Medulla oblongata (tissue), 1 donor: Measurements from ENCODE around the gene LEFTY1.

Experiments used
- DNase-seq: peaks from one replicate; pipeline ENCODE4 v3.0.0-alpha.2; 2015; ENCODE audit errors: extremely low spot score

Gene LEFTY1

GRCh38 chr1:225915538-225915991 is 26.6 kb upstream of the LEFTY1 start:
- DNase-seq = no peak

- DNase-seq = no peak
Measured at GRCh38 chr1:225914947-225915346, 26.0 kb upstream of the LEFTY1 start.

DNA sequence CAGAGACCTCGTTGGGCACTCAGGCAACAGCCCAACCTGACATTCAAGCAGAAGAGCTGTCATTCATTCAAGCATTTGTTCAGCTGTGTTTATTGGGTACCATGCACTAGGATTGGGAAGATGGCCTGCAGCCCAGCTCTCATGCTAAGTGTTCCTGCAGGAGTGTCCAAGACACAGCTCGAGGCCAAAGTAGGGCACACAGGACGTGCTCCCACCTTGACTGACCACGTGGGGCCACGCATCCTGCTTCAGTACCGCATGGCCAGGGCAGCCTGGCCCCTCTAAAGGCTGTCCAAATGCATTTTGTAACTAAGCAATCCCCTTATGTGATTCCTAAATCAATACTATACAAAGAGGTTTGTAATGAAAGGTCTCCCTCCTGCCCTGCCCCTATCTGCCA is 25.4 kb upstream of the LEFTY1 start:
- no peak for DNase-seq

DNA sequence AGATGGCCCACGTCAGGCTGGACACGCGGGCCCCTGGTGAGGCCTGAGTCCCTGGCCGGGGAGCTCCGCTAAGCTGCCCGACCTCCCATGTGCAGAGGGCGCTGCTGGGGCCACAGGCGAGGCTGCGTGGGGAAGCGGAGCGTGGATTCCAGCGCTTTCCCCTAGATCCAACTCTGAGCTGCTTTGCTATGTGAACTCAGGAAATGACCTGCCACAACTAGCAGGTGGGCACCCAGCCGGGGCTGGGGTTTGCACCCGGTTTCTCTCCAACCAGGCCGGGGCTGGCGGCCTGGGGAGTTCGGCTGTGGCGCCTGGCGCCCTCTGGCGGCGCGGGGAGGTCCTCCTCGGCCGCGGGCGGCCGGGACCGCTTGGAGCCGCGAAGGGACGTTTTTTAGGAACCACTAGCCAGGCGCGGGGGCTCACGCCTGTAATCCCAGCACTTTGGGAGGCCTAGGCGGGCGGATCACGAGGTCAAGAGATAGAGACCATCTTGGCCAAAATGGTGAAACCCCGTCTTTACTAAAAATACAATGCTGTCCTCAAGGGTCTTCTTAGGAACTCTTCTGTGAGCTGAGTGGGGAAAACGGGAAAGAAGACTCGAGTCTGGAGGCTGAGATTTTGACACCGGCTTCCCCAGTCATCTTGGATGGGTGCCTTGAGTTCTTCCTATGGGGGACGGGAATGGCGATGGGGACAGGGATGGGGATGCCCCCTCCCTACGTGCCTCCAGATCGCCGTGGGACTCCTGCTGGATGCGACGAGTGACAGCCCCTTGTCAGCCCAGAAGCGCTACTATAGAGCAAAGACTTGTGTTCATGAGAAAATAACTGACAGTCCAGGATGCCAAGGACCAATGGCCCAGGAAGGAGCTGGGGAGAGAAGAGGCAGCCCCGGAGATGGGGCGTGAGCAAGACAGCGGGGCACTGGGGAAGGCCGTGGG is 22.5 kb upstream of the LEFTY1 start:
- DNase-seq = peak; percentile 62

DNA sequence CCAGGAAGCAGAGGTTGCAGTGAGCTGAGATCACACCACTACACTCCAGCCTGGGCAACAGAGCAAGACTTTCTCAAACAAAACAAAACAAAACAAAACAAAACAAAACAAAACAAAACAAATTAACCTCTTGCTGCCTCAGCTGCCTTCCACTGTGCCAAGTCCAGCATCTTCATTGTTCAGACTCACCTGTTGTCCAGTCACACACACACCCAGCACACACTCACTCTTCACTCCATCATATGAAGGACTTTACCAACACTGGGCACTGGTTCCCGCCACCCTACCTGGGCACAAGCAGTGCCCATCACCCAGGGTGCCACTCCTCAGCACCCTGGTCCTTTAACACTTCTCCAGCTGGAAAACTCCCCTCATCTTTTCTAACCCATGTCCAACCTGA is 20.5 kb upstream of the LEFTY1 start:
- DNase-seq = no peak

DNA sequence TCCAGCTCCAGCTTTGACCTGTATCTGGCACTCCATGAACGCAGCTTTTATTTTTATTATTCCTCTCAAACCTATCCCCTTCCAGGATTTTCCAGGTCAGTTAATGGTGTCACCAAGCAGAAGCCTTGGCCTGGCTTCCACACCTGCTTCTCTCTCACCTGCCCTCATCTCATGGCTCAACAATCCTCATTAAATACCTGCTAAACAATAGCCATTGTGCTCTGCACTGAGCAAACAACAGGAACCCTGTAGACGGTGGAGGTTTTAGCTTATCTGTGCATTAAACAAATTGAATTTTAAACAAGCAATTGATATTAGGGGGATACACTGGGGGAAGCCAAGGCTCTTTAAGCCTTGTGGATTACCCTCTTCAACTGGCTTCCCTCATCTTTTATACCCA is 19.8 kb upstream of the LEFTY1 start:
- DNase-seq = no peak

- no peak for DNase-seq
Measured at GRCh38 chr1:225908013-225908640, 19.2 kb upstream of the LEFTY1 start.

- DNase-seq = no peak
Measured at GRCh38 chr1:225907341-225907740, 18.4 kb upstream of the LEFTY1 start.

DNA sequence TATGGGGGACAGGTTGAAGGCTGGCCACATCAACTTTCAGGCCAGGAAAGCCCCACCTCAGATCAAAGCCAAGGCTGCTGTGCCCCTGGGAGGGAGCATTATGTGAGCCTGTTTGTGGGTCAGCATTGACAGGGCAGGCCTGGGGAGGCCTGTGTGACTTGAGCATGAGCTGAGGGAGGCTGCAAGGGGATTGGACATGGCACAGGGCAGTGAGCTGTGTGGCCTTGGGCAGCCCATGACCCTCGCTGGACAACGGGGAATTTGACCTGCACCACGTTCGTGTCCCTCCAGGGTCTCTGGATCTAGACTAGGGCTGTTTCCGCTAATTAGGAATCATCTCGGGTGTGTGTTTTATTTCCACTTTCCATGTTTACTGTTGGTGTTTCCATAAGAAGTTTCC is 17.5 kb upstream of the LEFTY1 start:
- no peak for DNase-seq

DNA sequence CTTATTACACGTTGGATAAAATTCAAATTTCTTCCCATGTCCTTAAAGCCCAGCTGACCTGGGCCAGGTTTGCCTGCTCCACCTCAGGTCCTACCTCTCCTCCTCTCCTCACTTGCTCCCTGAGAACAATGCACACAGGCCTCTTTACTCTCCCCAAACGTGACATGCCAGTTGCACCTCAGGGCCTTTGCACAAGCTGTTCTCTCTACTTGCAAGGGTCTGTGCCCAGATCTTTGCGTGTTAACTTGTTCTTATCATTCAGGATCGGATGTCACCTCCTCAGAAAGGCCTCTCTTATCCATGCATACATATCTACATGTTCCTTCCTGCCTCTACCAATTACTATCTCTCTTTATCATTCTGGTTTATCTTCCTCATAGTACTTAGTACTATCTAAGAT is 14.7 kb upstream of the LEFTY1 start:
- no peak for DNase-seq

GRCh38 chr1:225899044-225899925 is 10.3 kb upstream of the LEFTY1 start:
- DNase-seq = no peak

- no peak for DNase-seq
Measured at GRCh38 chr1:225897595-225898514, 8.9 kb upstream of the LEFTY1 start.

GRCh38 chr1:225896937-225897549 is 8.1 kb upstream of the LEFTY1 start:
- DNase-seq = no peak

DNA sequence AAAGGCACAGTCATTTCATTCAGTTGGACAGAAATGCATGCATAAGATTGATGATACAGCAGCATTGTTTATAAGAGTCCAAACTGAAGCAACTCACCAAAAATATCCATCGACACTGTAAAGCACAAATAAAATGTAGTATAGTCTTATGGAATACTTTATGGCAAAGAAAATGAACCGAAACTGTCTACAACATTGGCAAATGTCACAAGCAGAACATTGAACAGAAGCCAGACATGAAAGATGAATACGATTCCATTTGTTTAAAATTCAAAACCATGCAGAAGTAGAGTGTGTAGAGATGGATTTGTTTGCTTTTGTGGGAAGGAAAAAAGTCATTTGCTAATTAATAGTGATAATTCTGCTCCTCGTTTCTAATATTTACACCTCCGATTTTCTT is 7.5 kb upstream of the LEFTY1 start:
- no peak for DNase-seq

GRCh38 chr1:225892307-225892706 is 3.4 kb upstream of the LEFTY1 start:
- DNase-seq = no peak

DNA sequence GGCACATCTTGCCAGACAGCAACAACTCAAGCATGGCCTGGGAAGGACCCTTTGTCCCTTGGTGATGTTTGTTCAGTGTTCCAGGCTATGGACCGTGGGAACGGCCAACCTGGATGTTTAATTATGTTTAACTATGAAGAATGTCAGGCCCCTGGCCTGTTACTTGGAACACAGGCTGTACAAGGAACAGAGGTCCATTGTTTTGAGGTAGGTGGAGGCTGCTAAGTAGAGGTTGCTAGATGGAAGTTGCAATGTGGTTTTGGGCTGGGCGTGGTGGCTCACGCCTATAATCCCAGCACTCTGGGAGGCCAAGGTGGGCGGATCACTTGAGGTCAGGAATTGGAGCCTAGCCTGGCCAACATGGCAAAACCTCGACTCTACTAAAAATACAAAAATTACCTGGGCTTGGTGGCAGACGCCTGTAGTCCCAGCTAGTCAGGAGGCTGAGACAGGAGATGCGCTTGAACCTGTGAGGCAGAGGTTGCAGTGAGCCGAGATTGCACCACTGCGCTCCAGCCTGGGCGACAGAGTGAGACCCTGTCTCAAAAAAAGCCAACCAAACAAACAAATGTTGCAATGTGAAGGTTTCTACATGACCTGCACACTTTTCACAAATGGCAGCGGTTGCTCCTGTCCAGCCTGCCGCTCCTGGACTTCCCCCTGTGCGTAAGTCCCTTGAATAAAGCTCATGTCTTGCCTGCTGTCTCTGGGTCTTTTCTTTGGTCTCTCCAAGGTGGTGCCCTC is 2.5 kb upstream of the LEFTY1 start:
- DNase-seq = no peak

- DNase-seq = no peak
Measured at GRCh38 chr1:225890346-225891228, 1.6 kb upstream of the LEFTY1 start.

DNA sequence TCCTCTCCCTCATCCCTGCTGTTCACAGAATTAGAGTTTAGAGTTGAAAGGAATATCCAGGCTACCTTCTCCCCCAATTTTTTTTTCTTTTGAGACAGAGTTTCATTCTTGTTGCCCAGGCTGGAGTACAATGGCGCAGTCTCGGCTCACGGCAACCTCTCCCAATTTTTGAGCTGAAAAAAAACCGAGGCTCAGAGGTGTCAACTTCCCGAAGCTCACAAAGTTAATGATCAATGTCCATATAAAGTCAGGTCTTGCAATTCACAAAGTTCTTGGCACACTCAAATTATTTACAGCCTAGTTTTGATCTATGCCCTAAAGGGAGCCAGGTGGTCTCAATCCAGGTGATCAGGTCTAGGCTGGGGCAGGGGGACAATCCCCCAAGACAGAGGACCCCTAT is 797 bp upstream of the LEFTY1 start:
- no peak for DNase-seq
